ENCODE measurements around the gene KRT85.
"Not testable (repeated sequence)": the region's sequence is repeated elsewhere in the genome, so short reads cannot be mapped to it uniquely, and the experiment has no call there.

KRT85 gene

DNA sequence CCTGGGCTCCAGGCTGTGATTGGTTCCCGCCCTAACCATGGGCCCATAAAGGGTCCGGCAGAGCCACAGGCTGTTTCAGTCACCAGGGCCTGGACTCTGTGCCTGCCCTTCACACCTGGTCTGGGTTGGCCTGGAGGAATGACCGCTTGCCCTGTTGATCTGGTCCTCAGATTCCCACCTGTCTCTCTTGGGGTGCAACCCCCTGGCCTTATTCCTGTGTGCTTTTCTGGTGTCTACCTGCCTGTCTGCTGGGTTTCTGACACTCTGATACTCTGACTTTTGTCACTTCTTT is 43.2 kb downstream of the KRT85 start:
- DNase-seq (ENCODE audit: low read depth in 2 of 2): no peak

DNA sequence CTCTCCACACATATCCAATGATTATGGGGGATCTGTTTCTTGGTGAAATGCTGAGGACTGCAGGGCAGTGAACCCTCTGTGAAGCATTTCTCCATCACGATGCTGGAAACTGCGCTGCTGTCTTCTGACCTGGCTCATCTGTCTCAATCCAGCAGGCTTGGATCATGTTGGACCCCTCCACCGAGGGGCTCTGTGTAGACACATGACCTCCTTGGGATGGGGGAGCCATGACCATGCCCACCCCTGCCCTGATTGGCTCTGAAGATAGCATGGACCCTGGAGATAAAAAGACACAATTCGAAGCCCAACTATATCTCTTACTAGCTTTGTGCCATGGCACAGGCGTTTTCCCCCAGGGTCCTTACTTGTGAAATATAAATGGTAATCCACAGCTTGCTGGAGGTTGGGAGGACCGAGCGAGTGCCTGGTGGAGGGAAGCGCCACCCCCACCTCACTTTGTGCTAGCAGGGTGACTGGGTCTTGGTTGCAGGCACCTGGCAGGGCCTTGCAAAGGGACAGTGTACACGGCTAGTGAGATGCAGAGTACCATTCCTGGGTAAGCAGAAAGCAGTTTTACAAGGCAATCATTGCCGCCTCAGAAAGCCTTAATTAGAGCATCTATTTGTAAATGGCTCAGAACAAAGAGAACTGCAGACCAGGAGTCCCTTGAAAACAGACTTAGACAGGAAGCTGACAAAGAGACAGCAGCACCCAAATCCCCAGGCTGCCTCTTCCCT is 43.7 kb downstream of the KRT85 start:
- no peak for DNase-seq (ENCODE audit: low read depth in 2 of 2)

DNA sequence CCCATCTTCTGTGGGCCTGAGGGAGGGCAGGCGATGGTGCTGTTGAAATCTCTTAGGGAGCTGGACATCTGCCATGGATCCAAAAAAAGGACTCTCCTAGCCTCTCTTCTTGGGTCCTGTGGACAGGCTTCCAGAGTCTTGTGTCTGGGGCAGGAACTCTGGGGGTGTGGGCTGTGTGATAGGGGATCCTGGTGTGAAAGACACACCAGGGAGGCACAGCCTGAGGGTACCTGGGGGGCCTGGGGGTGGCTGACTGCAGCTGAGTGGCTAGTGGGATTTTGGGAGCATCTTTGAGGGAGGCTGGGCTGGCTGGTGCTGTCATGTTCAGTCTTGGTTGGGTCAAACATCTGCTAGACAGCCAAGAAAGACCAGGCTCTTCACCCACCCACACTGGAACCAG is 44.3 kb downstream of the KRT85 start:
- no peak for DNase-seq (ENCODE audit: low read depth in 2 of 2)

DNA sequence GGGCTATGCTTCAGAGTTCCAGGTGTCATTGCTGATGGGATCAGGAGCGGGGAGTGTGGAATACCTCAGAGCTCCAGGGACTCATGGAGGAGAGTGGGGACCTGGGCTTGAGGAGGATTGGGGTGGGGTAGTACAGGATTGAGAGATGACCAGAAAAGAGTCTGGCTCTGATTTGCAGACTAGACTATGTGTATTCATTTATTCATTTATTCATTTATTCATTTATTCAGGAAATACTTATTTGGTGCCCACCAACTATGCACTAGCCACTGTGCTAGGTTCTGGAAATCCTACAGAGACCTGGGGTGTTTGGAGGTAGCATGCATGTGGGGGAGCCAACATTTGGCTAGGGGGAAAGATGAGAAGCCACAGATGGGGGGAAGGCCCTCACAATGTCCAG is 45.2 kb downstream of the KRT85 start:
- DNase-seq (ENCODE audit: low read depth in 2 of 2): no peak

DNA sequence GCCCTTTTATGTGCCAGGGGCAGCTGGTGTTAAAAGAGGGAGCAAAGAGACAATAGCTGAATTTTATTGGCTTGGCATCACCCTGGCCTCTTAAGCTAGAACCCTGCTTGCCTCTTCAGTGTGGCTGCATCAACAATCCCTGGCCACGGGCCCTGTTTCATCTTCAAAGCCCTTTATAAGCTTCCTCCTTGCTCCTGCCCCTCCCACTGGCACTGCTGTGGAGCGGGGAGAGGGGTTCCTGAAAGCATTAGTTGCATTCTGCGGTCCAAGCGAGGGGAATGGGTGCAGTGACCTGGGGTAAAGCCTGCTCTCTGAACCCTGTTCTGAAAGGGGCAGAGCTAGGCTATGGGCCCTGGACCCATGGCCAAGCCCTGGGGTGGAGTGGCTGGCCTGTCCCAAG is 45.9 kb downstream of the KRT85 start:
- DNase-seq (ENCODE audit: low read depth in 2 of 2): no peak

DNA sequence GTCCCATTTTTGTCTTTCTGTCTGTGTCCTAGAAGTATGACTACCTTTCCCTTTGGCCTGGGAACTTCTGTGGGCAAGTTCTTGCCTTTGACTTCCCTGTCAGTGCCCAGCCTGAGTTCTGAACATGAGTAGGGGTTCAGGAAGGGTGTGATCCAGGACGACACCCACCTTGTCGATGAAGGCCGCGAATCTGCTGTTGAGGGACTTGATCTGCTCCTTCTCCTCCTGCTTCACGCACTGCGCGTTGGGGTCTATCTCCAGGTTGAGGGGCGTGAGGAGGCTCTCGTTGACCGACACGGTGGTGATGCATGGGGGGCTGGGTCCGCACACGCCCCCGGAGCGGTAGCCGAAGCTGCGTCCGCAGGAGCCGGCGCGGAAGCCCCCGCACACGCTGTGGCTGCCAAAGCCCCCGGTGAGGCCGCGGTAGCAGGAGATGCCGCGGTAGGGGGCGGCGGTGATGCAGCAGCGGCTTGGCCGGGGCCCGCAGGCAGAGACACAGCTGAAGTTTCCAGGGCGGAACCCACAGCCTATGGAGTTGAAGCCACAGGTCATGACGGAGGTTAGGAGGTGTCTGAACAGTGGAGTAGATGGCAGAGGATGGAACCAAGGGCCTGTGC is 46.4 kb downstream of the KRT85 start, which contains the start of gene KRT83:
KRT83 (minus strand) TSS at position 615 of the 617 bp plus-strand sequence; CDS start at position 552, 63 bp downstream.
- DNase-seq (ENCODE audit: low read depth in 2 of 2): no peak

DNA sequence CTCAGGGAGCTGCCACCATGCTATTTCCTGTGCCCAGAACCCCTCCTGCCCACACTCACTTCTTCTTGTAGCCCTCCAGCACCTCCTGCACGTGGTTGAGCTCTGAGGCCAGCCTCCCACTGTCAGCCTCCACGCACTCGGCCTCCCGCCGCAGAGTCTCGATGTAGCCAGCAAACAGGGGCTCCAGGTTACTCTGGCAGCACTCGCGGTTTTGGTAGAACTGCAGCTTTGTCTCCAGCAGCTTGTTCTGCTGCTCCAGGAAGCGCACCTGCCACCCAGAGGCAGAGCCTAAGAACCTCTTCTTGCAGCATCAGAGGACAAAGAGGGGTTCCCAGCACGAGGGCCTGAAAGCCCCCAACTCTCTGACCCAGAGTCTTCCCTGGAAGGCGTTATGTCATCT is 48.2 kb downstream of the KRT85 start:
- no peak for DNase-seq (ENCODE audit: low read depth in 2 of 2)

DNA sequence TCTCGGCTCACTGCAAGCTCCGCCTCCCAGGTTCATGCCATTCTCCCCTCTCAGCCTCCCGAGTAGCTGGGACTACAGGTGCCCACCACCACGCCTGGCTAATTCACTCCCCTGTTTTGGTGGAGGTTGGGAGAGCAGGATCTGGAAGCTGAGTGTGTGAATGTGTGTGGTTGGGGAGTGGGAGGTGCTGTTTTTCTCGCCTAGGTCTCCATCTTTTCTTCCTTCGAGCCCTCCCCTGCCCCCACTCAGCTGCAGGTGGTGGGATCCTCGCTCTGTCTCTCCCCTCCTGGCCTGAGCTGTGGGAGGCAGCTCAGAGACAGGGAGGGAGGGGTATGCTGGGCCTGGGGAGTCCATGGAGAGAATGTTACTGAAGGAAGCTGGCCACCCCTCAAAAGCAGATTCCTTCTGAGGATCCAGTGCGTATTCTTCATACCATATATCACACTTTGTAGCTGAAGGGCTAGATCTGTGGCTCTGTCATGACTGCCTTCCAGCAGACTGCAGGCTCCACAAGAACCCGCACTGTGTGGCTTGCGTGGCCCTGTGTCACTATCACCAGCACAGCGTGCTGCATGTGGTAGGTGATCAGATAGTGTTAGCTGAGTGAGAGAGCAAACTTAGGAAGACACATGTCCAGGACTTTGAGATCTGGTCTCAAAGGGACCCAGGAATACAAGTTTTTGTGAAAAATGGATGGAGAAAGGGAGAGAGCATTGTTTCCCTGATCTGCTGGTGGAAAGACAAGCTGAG is 48.9 kb downstream of the KRT85 start:
- no peak for DNase-seq (ENCODE audit: low read depth in 2 of 2)

DNA sequence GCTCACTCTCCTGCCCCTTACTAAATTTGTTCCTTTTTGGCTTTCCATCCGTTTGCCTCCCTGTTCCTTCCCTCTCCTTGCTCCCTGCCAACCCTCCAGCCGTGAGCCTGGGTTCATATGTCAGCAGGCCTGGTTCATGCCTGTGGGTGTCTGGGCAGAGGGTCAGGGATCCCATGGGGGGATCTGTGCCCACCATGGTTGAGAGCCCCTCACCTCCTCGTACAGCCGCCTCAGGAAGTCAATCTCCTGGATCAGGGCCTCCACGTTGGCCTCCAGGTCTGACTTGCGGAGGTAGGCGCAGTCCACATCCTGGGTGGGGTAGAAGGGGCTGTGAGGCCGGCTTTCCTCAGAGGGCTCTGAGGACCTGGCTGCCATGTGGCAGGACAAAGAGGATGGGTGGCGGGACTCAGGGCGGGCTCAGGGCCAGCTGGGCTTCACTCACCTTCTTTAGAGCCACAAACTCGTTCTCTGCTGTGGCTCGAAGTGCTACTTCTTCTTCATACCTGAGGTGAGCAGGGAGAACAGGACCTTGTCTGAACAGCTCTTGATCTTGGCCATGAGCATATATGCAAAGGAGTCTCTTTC is 49.7 kb downstream of the KRT85 start:
- no peak for DNase-seq (ENCODE audit: low read depth in 2 of 2)

DNA sequence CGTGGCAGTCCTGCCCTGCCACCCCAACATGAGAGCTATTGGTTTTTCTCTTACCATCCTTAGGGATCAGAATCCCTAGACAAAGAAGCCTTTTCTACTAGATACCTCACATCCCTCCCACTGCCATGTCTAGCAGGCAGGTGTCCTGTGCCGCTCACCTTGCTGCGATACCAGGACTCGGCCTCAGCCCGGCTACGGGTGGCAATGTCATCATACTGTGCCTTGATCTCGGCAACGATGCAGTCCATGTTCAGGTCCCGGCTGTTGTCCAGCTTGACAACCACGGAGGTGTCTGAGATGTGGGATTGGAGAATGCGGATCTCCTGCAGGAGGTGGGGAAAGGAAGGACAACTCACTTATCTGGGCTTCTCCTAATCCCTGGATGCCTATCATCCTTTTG is 50.6 kb downstream of the KRT85 start:
- no peak for DNase-seq (ENCODE audit: low read depth in 2 of 2)

DNA sequence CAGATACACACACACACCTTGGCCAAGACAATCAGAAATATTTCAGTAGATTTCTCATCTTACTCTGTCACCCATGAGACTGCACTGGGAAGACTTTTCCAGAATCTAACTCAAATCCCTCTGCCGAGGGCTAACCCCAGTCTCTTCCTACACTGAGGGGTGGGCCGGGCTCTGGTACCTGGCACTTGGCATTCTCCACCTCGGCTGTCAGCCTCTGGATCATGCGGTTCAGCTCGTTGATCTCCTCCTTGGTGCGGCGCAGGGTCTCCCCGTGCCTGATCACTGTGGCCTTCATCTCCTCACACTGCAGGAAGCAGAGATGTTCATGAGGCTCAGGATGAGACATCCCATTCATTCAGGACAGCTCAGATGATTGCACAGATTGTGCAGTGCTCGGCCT is 51.0 kb downstream of the KRT85 start:
- no peak for DNase-seq (ENCODE audit: low read depth in 2 of 2)

DNA sequence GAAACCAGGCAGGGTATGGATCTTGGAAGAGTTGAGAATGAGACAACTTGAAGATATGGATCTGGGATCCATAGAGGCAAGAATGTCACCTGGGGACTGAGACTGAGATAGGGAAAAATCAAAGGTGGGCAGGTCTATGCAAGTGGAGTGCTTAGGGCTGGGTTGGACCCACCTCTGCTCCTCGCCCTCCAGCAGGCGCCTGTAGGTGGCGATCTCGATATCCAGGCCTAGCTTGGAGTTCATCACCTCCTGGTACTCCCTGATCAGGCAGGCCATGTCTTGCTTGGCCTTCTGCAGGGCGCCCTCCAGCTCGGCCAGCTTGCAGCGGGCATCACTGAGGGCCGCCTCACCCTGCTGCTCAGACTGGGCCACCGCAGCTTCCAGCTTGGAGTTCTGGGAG is 51.6 kb downstream of the KRT85 start:
- DNase-seq (ENCODE audit: low read depth in 2 of 2): not testable (repeated sequence)

DNA sequence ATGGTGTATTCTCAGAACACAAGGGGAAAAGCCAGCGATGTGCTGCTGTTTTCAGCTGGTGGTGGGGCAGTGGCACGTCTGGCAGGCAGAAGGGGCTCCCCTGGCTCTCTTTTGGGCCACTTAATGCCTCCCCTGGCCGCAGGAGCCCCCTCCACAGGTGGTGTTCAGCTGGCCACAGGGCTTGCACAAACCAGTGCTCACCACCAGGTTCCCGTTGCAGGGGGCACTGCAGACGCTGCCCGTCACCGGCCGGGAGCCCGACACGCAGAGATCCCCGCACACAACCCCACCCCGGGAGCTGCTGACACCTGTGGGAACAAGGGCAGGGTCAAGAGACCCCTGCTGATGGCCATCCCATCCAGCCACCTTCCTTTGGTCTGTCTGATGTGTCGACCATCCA is 52.8 kb downstream of the KRT85 start:
- no peak for DNase-seq (ENCODE audit: low read depth in 2 of 2)

DNA sequence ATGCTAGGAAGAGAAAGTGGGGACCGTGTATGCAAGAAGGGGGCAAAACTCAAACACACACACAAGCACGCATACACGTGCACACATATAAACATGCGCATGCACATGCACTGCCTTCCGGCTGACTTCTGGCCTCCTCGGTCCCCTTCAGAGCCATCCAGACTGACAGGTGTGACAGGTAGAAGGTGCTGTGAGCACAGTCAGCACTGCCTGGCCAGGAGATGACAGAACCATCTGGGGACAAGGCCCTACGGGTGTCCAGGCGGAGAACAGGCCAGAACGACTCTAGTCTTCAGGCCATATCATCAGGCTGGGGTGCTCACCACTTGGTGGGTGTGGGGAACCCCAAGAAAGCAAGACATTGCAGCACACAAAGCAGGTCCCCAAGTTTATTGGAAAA is 53.4 kb downstream of the KRT85 start:
- DNase-seq (ENCODE audit: low read depth in 2 of 2): no peak

DNA sequence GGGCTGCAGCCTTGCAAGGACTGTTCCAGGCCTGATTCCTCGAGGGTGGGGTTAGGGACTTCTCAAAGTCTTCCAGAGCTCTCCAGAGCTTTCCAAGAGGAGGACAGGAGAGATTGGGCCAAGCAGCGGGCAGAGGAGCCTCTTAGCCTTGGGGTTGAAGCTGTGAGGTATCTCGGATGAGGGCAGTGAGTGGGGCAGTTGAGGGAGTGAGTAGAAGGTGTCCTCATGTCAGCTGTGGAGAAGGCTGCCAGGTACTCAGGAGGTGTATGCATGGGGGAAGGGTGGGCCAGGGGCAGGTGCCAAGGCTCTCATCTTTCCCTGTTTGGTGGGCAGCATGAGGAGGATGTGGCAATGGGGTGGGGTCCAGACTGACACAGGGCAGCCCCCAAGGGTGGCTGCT is 53.8 kb downstream of the KRT85 start:
- DNase-seq (ENCODE audit: low read depth in 2 of 2): no peak

DNA sequence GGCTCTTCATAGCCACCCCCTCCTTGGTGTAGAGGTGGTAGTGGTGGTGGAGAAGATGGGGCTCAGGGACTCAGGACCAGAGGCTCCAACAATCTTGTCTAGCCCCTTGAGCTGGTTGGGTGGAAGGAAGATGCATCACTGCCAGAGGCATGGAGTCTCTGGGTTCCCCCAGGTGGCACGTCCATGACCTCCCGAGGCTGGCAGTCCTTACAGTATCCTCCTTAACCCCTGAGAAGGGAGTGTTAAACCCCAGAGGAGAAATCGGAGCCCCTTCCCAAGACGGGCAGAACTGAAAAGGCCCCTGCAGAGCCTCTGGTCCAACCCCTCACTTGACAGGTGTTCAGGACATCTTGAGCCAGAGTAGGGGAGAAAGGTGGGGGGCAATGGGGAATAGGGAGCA is 55.2 kb downstream of the KRT85 start:
- no peak for DNase-seq (ENCODE audit: low read depth in 2 of 2)

DNA sequence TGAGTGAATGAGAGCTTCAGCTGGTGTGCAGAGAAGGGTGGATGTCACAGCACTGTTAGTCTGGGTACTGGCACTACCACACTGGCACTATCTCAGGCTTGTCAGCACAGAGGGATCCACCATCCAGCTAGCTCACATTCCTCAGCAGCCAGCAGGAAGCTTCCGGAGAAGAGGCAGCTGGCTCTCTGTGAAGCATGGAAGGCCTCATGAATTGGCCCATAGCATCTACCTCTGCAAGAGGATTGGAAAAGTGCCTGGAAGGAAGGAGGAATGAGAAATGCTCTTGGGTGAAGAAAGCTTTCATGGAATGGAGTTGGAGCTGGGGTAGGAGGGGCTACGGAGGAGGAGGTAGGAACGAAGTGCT is 56.0 kb downstream of the KRT85 start:
- DNase-seq (ENCODE audit: low read depth in 2 of 2): no peak

DNA sequence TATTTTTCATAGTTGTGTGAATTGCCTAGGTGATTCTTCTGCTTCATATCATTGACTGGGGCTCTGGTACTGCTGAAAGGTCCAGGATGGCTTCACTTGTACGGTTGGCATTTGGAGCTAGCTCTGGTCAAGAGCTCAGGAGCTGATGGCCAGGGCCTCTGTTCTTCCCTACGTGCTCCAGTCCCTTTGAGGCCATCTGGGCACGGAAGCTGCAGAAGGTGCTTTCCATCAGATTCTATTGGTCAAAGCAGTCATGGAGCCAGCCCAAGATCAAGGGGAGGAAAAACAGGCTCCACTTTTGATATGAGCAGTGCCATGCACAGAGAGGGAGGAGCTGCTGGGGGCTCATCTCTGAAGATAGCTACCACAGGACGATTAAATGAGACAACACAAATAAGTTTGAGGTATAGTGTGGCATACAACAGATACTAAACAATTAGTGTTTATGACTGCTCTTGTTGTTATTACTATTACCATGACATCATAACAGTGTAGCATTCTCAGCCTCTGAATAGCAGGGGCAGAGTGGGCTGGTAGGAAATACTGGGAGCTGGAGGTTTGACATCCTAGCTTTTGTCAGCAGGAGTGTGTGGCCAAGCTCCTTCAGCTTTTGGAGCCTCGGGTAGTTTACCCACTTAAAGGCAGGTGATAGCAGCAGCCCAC is 56.5 kb downstream of the KRT85 start:
- no peak for DNase-seq (ENCODE audit: low read depth in 2 of 2)
